ENCODE data around the gene CHGA.

The CHGA gene

DNA sequence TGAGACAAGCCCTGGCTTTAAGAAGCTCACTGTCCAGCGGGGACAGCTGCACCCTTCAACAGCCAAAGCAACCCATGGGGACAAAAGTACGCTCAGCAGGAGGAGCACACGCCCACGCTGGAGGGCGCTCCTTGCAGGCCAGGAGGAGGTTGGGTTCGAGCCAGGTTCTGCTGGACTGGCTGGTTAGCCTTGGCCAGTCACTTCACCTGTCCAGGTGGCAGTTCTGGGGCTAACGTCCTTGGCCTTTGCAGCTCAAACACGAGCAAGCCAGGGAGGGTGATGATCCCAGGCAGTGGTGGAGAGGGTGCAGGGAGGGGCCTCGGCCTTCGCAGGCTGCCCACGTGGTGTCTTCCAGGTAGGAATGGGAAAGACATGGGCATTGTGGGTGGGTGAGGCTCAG is 13.1 kb downstream of the CHGA start:
- DNase-seq (ENCODE audit: low read depth, low spot score), result no peak
- POLR2A ChIA-PET, result no interaction called here
- H3K4me3 ChIP-seq (ENCODE audit: low read depth, low read length), result no peak overlapping the region
- CTCF ChIA-PET, result interaction anchor here (2.0 kb wide), 1 partner anchor 10 kb away, joined by 7 read pairs; no protein-coding TSS in a partner anchor
- TF ChIP-seq, protein P1, sequence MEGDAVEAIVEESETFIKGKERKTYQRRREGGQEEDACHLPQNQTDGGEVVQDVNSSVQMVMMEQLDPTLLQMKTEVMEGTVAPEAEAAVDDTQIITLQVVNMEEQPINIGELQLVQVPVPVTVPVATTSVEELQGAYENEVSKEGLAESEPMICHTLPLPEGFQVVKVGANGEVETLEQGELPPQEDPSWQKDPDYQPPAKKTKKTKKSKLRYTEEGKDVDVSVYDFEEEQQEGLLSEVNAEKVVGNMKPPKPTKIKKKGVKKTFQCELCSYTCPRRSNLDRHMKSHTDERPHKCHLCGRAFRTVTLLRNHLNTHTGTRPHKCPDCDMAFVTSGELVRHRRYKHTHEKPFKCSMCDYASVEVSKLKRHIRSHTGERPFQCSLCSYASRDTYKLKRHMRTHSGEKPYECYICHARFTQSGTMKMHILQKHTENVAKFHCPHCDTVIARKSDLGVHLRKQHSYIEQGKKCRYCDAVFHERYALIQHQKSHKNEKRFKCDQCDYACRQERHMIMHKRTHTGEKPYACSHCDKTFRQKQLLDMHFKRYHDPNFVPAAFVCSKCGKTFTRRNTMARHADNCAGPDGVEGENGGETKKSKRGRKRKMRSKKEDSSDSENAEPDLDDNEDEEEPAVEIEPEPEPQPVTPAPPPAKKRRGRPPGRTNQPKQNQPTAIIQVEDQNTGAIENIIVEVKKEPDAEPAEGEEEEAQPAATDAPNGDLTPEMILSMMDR (IDR thresholded peaks at IDR 0.05; ENCODE audit: insufficient read depth, low read length, missing control alignments), result no peak

DNA sequence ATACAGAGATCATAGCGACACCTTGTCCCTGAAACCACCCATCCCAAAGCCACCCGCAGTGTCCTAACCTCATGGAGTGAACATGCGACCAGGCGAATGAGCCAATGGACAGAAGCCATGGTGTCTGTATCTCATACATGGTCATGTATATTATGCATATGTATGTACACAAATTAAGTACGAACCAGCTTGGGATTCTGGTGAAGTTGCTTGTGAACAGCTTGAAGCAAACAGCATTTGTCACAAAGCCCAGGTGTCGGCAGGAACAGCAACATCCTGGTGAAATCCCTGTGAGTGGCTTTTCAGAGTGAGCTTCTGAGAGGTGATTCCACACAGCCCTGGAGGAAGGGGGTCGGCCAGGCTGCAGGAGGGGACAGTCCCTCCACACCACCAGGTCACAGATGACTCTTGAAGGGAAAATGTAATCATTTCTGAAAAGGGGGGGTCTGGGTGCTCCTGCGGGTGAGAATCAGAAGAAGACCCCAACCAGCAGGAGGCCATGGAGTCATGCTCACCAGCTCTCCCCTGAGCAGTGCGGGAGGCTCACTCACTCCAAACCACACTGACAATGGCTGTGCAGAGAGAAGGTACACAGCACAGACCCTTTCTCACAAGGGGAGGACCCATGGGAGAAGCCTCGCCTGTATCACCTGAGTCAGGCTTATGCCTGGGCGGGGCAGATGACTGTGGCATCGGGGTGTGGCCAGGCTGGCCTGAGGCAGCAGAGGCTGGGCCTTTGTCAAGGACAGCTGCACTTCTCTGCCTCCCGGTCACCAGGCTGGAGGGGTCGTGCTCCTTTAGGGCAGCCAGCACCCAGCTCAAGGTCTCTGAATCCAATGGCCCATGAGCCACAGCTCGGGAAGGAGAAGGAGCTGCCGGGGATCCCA is 14.3 kb downstream of the CHGA start:
- H3K4me3 ChIP-seq (ENCODE audit: low read depth, low read length), result no peak overlapping the region
- no peak for DNase-seq (ENCODE audit: low read depth, low spot score)
- TF ChIP-seq, protein P1 (IDR thresholded peaks at IDR 0.05; ENCODE audit: insufficient read depth, low read length, missing control alignments), result no peak
- CTCF ChIA-PET, result interaction anchor here (2.7 kb wide), 1 partner anchor 14 kb away, joined by 9 read pairs; no protein-coding TSS in a partner anchor
- POLR2A ChIA-PET, result no interaction called here

DNA sequence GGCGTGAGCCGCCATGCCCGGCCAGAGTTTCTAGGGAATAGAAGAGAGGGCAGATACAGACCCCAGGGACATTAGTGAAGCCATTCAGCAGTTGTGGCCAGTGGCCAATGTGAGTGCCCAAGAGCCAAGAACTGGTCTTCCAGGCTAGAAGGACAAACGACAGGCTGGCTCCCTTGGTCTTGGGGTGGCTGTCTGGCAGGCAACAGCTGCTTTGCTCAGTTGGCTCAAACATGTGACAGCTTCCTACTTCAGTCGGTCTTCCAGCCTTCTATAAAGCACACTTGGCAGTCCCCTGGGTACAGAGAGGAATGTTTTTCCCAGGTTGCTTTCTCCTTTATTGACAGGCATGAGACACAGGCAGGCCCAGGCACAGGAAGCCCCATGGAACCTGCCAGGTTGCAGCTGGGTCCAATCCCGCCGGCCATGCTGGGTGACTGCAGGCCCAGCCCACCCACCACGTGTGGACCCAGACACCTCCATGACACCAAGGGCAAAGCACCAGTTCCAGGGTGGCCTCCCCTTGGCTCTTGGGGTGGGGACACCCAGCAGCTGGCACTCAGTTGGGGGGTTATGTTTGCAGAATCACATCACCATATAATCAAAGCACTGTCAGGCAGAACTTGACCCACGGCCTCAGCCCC is 15.4 kb downstream of the CHGA start:
- ChIA-PET POLR2A (no interaction called here), CTCF (interaction anchor here (1.7 to 2.7 kb wide), 2 partner anchors 13 to 175 kb away, joined by 3 to 9 read pairs; no protein-coding TSS in a partner anchor)
- DNase-seq (ENCODE audit: low read depth, low spot score), result no peak
- TF ChIP-seq, protein P1 (IDR thresholded peaks at IDR 0.05; ENCODE audit: insufficient read depth, low read length, missing control alignments), result no peak
- no peak overlapping the region for H3K4me3 ChIP-seq (ENCODE audit: low read depth, low read length)

DNA sequence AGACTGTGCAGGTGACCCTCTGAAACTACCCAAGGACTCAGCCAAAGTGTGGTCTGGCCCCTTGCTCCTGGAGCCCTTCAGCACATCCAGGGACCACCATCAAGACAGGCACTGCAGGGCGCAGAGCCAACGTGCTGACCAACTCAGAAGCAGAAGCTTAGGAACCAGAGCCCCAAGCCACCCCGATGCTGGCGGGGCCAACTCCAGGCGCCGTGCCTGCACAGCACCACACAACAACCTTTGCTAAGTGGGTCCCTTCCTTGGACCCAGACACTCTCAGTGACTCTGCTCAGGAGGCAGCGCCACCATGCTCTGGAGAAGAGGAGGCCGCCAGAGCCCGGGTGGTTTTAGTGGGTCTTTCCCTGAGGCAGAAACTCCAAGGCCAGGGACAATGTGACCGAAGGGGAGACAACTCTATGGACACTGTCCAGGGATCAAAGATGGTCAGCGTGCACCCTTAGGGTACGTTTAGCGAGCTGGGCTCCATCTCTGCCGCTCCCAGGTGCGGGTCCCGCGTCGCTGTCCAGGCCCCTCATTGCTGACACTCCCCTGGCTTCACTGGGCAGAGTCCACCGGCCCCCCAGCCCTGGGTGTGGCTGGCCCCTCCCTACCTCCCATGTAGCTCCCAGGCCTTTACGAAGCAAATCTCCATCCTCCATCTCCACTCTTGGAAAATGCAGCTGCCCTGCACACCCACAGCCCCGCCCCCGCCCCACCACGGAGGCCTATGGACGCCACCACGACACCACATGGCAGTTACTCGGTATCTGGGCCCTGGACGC is 16.1 kb downstream of the CHGA start:
- DNase-seq (ENCODE audit: low read depth, low spot score), result no peak
- ChIA-PET CTCF (interaction anchor here (1.7 to 2.7 kb wide), 2 partner anchors 13 to 174 kb away, joined by 3 to 9 read pairs; no protein-coding TSS in a partner anchor), POLR2A (no interaction called here)
- no peak overlapping the region for H3K4me3 ChIP-seq (ENCODE audit: low read depth, low read length)
- TF ChIP-seq, protein P1 (IDR thresholded peaks at IDR 0.05; ENCODE audit: insufficient read depth, low read length, missing control alignments), result no peak

DNA sequence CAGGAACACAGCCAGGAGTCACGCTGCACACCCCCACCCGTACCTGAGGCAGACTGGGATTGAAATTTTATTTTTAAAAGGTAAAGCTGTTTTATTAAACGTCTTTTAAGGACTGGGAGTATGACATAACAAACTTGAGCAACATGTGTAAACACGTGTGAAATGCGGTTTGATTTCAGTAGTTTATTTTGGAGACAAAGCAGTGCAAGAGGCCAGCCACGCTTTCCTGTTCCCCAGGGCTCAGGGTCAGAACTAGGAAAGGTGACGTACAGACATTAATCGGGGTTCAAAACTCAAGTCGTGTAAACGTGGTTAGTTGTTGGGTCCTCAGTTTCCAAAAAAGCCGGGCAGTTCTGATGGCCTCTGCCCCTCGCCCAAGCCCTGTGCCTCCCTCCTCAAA is 16.7 kb downstream of the CHGA start:
- POLR2A ChIA-PET, result no interaction called here
- H3K4me3 ChIP-seq (ENCODE audit: low read depth, low read length), result no peak overlapping the region
- TF ChIP-seq, protein P1 (IDR thresholded peaks at IDR 0.05; ENCODE audit: insufficient read depth, low read length, missing control alignments), result no peak
- CTCF ChIA-PET, result interaction anchor here (1.7 kb wide), 1 partner anchor 173 kb away, joined by 3 read pairs; no protein-coding TSS in a partner anchor
- DNase-seq (ENCODE audit: low read depth, low spot score), result no peak

Measured in AG04449 (cell line).